Esophagus squamous epithelium (tissue), 4 donors: Measurements from ENCODE around the gene ACP7.

ENCODE experiments used
- CTCF ChIP-seq, 6 experiments: fragments of 450-650 bp in 4 of 6; fragments of 200-600 bp in 2 of 6; sonication (generic) in 2 of 6; IDR thresholded peaks; one replicate each; pipeline ENCODE4 v1.5.1; 2016 to 2019; ENCODE audit warnings: antibody characterized with exemption in 6 of 6, mild to moderate bottlenecking in 4 of 6, moderate library complexity in 4 of 6
- POLR2A ChIP-seq, 4 donors: fragments of 450-650 bp; IDR thresholded peaks; one replicate each; pipeline ENCODE4 v1.6.1; 2017; ENCODE audit warnings: antibody characterized with exemption in 4 of 4, mild to moderate bottlenecking in 4 of 4, moderate library complexity in 3 of 4

- TF ChIP-seq CTCF (IDR thresholded peaks at IDR 0.05) (no peak), POLR2A (IDR thresholded peaks at IDR 0.05) (no peak)
Measured at GRCh38 chr19:39070888-39071287, 13.3 kb upstream of the ACP7 start.
